ENCODE data around the gene MEGF11. TPM values are rescaled to one million over a fixed set of nuclear protein-coding genes. Genes with fewer than 3 reads are reported as not detected.
A peak's percentile ranks its signal among the peaks of the same experiment; 100 is the strongest.

The MEGF11 gene
- total RNA-seq, 1 experiment from 2014 or later, result 1.2 TPM

DNA sequence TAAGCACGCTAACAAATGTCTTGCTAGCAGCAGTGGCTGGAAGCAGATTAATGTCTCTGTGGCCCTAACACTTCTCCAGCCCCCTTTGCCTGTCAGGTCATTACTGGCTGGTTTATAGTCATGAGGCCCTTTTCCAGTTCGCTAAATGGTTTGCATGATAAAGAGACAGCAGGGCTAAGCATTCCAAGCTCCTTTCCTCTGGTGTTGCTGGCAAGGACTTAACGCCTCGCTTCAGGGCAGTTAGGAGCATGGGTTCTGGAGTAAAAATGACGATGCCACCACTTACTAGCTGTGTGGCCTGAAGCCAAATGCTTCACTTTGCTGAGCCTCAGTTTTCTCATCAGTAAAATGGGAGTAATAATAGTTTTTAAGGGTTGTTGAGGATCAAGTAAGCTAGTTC lies 185.9 kb downstream of the MEGF11 start:
- no peak overlapping the region for H2BK5ac ChIP-seq (ENCODE audit: insufficient read length, low read length)
- peak; percentile 84 for DNase-seq
- no peaks in the 10 kb centered on the region for H3K27me3 ChIP-seq (ENCODE audit: insufficient read depth, low read length)
- H4K8ac ChIP-seq (replicated peaks; ENCODE audit: insufficient read length, low read depth, low read length), result no peak overlapping the region
- no peak overlapping the region for H3K23ac ChIP-seq (ENCODE audit: insufficient read length, low read depth, low read length)
- H3K56ac ChIP-seq (ENCODE audit: insufficient read length, low read depth, low read length), result no peak overlapping the region
- no peak overlapping the region for H3K4ac ChIP-seq (ENCODE audit: low read depth, low read length)
- H3K9me3 Mint-ChIP-seq, result no peaks in the 10 kb centered on the region
- H3K9ac ChIP-seq (ENCODE audit: extremely low read depth, insufficient read length, low read length), result no peak overlapping the region
- no peaks in the 10 kb centered on the region for H3K23me2 ChIP-seq (ENCODE audit: insufficient read length, low read depth, low read length, poor library complexity, severe bottlenecking)
- H4K5ac ChIP-seq (ENCODE audit: insufficient read length, low read depth, low read length), result no peak overlapping the region
- no peak overlapping the region for H3K14ac ChIP-seq (ENCODE audit: insufficient read depth, low read length)
- no peaks in the 10 kb centered on the region for H3K79me2 ChIP-seq (ENCODE audit: insufficient read depth, low read length)
- no peak overlapping the region for H3T11ph ChIP-seq (ENCODE audit: low read length)
- H3K4me1 ChIP-seq (ENCODE audit: insufficient read depth, low read length), result peaks cover 7% of the 10 kb centered on the region; the same call in 1 of the 2 replicates
- H3K36me3 Mint-ChIP-seq (ENCODE audit: insufficient read depth in 1 of 3, low read depth in 3 of 3), result peaks cover 0 to 2% (median 0%) of the 10 kb centered on the region in 3 experiments; a peak in 2 of 7 replicates
- no peak overlapping the region for H2BK120ac ChIP-seq (ENCODE audit: low read depth, low read length, poor library complexity, severe bottlenecking)
- H3K9me3 ChIP-seq (ENCODE audit: control insufficient read depth, low read depth, low read length), result no peaks in the 10 kb centered on the region
- no peak overlapping the region for H2BK15ac ChIP-seq (ENCODE audit: low read depth, low read length)
- no CpG with 5 or more reads among the region's 5 CpGs for WGBS (ENCODE audit: extremely low coverage, insufficient read length, low lambda C conversion rate)
- peak overlapping the region; percentile 3 for H3K4me2 ChIP-seq (ENCODE audit: insufficient read depth, insufficient read length, low read length)
- no peak overlapping the region for H2BK20ac ChIP-seq (ENCODE audit: low read depth, low read length, poor library complexity, severe bottlenecking)
- H4K91ac ChIP-seq (ENCODE audit: insufficient read length, low read depth, low read length), result no peak overlapping the region
- H3K27ac Mint-ChIP-seq, result peak overlapping the region; percentile 32 to 74 (median 61); a peak in 4 of 7 replicates
- H4K20me1 ChIP-seq (ENCODE audit: control insufficient read depth, insufficient read depth, insufficient read length), result no peaks in the 10 kb centered on the region
- H3K4me3 Mint-ChIP-seq, result no peak overlapping the region
- no peaks in the 10 kb centered on the region; the same call in 1 of the 2 replicates for H3K27me3 Mint-ChIP-seq (ENCODE audit: low read depth)
- H3K79me1 ChIP-seq (ENCODE audit: insufficient read depth, low read depth, low read length, poor library complexity, severe bottlenecking), result no peaks in the 10 kb centered on the region
- H3K4me1 Mint-ChIP-seq, result peaks cover 59 to 63% of the 10 kb centered on the region in 2 experiments
- no peak overlapping the region for H3K18ac ChIP-seq (ENCODE audit: insufficient read length, low read depth, low read length)
- no peak overlapping the region for H2AFZ ChIP-seq (ENCODE audit: low read length)
- H2BK12ac ChIP-seq (ENCODE audit: insufficient read length, low read depth, low read length), result no peak overlapping the region
- TF ChIP-seq, protein P1, sequence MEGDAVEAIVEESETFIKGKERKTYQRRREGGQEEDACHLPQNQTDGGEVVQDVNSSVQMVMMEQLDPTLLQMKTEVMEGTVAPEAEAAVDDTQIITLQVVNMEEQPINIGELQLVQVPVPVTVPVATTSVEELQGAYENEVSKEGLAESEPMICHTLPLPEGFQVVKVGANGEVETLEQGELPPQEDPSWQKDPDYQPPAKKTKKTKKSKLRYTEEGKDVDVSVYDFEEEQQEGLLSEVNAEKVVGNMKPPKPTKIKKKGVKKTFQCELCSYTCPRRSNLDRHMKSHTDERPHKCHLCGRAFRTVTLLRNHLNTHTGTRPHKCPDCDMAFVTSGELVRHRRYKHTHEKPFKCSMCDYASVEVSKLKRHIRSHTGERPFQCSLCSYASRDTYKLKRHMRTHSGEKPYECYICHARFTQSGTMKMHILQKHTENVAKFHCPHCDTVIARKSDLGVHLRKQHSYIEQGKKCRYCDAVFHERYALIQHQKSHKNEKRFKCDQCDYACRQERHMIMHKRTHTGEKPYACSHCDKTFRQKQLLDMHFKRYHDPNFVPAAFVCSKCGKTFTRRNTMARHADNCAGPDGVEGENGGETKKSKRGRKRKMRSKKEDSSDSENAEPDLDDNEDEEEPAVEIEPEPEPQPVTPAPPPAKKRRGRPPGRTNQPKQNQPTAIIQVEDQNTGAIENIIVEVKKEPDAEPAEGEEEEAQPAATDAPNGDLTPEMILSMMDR (conservative IDR thresholded peaks at IDR 0.05), result no peak
- no peak overlapping the region for H2AK5ac ChIP-seq (ENCODE audit: insufficient read length, low read length)
- no peak overlapping the region for H3K27ac ChIP-seq (ENCODE audit: insufficient read length, low read depth, low read length)
